Tongue (tissue), 2 donors: ENCODE measurements around the gene UQCR11. TPM values are rescaled to one million over a fixed set of nuclear protein-coding genes. Genes with fewer than 3 reads are reported as not detected.

Experiments used
- DNase-seq: peaks from one replicate; pipeline ENCODE4 v3.0.0-alpha.2; 2015
- total RNA-seq: library from RNA; depleted of rRNA; stranded (reverse); fragments of >200 nt; gene quantifications from one replicate; pipeline ENCODE4 v1.2.3, GENCODE V29; 2014

Gene UQCR11
- total RNA-seq, 1 donor from 2014 or later, result 49.0 TPM

DNA sequence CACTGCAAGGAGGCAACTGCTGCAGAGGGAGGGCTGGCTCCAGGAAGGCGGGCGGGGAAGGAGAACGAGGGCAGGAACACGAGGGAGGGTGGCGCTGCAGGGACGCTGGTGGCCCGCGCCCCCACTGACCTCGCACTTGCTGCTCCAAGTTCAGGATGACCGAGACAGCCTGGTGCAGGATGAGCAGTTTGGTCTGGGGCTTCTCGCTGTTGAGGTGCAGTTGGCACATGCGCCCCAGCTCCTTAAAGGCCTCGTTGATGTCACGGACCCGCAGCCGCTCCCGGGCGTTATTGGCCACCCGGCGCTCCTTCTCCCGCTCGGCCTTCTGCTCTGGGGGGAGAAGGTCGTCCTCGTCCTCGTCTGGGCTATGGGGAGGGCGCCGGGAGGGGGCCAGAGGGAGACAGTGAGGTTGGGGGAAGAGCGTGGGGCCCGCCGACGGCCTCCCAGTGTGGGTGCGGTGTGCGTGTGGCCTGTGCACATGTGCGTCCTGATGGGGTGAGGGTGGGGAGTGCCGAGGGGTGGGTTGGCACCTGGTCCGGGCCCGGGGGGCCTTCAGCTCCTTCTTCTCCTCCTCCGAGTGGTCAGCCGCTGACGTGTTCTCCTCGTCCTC is 10.0 kb upstream of the UQCR11 start:
- DNase-seq, result no peak

DNA sequence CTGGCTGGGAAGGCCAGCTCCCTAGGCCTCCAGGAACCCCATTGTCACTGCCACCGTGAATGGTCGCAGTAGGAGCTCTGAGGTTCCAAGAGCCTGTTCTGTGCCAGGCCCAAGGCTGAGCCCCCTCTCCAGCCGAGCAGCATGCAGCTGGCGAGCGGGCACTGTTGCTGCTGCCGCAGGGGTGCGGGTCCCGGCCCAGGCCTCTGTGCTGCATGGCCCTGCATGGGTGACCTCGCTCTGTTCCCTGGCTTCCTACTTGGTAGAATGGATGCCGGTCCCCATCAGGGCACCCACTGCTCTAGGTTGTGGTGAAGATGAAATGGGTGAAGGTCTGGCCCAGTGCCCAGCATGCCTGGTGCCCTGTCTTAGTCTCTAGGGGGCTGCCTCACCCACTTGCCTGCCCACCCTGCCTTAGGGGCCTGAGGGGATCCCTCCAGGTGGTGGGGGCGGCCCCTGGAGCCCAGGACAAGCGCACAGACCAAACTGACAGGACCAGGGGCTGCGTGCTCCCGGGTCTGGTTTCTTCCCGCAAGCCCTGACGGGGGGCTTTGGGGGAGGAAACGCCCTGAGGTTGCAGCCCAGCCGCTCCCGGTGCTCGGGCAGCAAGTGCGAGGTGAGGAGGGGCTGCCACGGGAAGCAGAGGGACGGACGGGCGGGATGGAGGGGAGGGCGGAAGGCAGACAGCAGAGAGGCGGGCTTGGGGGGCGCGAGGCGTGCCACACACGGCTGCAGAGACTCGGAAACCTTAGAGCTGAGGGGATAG is 8.7 kb upstream of the UQCR11 start:
- DNase-seq, result no peak

GRCh38 chr19:1613146-1613545 is 7.9 kb upstream of the UQCR11 start:
- no peak for DNase-seq

DNA sequence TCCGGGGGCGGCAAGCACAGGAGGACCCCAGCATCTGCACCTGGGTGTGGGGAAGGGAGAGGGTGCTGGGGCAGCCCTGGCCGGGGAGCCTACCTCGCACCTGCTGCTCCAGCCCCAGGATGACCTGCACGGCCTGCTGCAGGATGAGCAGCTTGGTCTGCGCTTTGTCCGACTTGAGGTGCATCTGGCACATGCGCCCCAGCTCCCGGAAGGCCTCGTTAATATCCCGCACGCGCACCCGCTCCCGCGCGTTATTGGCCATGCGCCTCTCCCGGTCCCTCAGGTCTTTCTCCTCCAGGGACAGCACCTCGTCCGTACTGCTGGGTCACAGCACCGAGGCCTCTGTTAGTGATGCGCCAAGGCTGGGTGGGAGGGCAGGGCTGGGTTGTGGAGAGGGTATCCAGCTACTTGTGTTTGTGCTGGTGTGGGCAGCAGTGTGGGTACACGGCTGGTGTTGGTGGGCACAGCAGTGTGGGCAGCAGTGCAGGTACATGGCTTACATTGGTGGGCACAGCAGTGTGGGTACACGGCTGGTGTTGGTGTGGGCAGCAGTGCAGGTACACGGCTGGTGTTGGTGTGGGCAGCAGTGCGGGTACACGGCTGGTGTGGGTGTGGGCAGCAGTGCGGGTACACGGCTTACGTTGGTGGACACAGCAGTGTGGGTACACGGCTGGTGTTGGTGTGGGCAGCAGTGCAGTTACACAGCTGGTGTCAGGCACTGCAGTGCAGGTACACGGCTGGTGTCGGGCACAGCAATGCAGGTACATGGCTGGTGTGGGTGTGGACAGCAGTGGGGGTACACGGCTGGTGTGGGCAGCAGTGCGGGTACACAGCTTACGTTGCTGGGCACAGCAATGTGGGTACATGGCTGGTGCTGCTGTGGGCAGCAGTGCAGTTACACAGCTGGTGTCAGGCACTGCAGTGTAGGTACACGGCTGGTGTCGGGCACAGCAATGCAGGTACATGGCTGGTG is 7.1 kb upstream of the UQCR11 start:
- no peak for DNase-seq

GRCh38 chr19:1611353-1611752 is 6.1 kb upstream of the UQCR11 start:
- DNase-seq, result no peak

DNA sequence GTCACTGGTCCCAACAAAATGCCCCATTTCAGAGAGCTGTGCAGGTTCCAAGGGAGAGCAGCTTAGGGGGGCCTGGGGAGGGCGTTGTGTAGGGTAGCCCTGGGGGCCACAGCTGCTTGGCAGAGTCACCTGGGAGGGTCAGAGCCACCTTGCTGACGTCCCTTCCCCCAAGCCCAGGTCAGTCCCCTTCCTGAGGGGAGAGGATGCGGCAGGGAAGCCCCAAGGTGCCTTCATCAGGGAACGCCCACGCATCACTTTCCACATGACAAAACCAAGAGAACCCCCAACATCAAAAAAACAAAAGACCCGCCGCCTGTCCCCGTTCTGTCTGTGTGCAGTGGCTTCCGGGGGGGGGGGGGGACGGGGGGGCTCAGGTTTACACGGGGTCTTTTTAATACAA is 5.3 kb upstream of the UQCR11 start:
- DNase-seq, result no peak

- DNase-seq, result no peak
These were observed 4.6 kb upstream of the UQCR11 start for GRCh38 chr19:1609680-1610474.

GRCh38 chr19:1609103-1609396 is 3.8 kb upstream of the UQCR11 start:
- DNase-seq, result no peak

- DNase-seq, result no peak
These were observed 3.3 kb upstream of the UQCR11 start for GRCh38 chr19:1608359-1609102.

- no peak for DNase-seq
These were observed 933 bp upstream of the UQCR11 start for GRCh38 chr19:1606138-1606651.

- no peak for DNase-seq
These were observed 3.1 kb downstream of the UQCR11 start for GRCh38 chr19:1602091-1602707.

DNA sequence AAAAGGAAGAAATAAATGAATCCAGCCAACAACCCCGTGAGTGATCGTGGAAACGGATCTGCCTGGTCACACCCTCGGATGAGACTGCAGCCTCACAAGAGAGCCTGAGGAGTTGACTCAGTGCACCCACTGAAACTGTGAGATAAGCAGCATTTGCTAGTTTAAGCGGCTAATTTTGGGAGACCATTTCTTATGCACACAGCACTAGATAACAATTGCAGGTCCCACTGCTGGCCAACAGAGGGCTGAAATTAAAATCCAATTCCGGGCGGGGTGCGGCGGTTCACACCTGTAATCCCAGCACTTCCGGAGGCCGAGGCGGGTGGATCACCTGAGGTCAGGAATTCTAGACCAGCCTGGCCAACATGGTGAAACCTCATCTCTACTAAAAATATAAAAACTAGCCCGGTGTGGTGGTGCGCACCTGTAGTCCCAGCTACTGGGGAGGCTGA is 3.6 kb downstream of the UQCR11 start:
- DNase-seq, result no peak

- DNase-seq, result no peak
These were observed 5.8 kb downstream of the UQCR11 start for GRCh38 chr19:1599460-1599846.

GRCh38 chr19:1598777-1599459 is 6.3 kb downstream of the UQCR11 start:
- DNase-seq, result no peak

DNA sequence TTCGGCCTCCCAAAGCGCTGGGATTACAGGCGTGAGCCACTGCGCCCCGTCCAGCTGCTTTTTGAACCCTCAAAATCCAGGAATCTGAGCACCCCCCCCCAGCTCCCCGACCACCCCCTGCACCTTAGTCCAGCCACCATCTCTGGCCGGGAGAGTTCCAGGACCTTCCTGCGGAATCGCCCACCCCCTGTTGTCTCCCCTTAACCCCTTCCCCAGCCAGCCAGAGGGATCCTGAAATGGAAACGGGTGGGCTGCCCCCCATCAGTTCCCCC is 11.8 kb downstream of the UQCR11 start:
- no peak for DNase-seq

DNA sequence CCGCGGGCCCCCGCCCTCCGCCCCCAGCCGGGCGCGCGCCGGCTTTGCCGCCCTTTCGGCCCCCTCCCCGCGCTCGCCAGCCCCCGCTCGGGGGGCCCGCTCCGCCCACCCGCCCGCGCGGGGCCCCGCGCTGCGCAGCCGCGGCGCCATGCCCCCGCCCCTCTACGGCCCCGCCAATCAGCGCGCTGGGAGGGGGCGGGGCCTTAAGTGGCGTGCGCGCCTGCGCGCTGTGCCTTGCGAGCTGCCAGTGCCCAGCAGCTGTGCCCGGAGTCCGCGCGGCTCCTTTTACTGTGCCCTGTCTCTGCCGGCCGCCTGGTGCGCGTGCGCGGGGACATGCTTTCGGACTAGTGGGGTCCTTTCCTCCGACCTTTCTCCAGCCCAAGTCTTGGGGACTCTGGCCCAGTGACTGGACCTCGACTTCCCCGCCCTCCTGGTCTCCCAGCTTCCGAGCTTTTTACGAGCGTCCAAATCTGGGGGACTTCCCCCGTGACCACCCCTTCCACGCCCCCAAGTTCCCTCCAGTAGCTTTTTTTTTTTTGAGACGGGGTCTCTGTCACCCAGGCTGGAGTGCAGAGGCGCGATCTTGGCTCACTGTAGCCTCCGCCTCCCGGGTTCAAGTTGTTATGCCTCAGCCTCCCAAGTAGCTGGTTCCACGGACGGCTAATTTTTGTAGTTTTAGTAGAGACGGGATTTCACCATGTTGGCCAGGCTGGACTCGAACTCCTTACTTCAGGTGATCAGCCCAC is 12.3 kb downstream of the UQCR11 start, which contains the start of gene MBD3:
TSS of gene MBD3 (minus strand) at position 111 of the 746 bp plus-strand sequence. CDS start 234 bp downstream, outside the sequence.
- peak; percentile 97 for DNase-seq

DNA sequence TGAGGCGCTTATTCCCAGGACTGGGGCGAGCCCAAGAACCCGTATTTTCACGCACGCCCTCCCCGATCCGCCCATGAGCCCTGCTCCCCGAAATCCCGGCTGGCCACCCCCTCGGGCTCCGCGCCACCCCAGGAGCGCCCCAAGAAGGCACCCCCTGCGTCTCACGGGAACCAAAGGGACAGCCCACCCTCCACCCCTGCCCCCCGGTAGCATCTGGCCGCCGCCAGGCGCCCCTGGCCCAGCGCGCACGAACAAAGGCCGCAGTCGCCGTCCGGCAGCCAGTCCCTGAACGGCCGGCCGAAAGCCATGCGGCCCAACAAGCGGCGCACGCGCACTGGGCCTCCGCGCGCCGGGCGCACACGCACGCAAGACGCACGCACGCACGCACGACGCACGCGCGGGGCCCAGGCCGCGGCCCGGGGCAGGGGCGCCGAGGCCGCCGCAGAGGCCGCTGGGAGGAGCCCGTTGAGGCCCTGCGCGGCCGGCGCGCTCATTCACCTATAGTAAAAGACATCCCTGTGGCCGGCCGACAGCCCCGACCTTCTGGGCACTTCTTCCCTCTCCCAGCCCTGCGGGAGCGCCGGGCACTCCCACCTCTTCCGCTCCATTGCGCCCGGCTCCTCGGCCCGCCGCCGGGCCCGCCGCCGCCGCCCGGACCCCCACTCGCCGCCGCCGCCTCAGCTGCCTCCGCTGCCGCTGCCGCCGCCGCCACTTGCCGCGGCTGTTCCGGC is 13.1 kb downstream of the UQCR11 start:
- DNase-seq, result peak; percentile 96

DNA sequence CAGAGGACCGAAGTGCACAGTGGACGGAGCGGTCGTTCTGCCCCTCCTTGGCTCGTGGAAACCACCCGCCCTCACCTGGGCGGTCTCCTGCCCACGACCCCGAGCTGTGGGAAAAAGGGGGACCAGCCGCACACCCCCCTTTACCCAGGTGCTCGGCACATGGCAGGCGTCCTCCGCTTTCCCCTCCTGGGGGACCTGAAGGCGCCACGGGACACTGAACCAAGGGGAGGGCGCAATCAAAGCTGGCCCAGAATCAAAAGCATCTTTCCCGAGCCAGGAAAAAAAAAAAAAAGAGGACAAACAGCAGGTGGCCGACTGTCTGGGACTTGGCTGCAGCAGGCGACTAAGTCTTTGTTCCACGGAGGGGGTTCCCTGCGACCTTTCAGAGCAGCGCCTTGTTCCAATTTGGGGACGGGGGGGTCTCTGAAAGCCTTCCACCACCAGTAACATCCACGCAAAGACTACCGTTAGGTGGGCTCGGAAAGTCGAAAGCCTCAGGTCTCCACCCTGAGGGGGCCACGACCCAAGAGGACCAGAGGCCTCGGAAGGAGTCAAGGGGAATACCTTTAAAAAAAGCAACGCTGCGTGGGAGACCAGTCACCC is 13.7 kb downstream of the UQCR11 start:
- DNase-seq, result peak; percentile 68
